Right atrium auricular region (tissue), 2 donors: Measurements from ENCODE around the gene PLET1. TPM values are rescaled to one million over a fixed set of nuclear protein-coding genes. Genes with fewer than 3 reads are reported as not detected.

ENCODE experiments used
- DNase-seq: peaks from one replicate; pipeline ENCODE4 v3.0.0-alpha.2; 2019; ENCODE audit warnings: low spot score
- H3K27ac ChIP-seq, 2 donors: fragments of 200-600 bp; sonication (generic); 1 replicate in 1 of 2; 2 replicates in 1 of 2; pipeline ENCODE4 v1.5.1; 2016 to 2019
- H3K27me3 ChIP-seq, 2 donors: fragments of 200-600 bp; sonication (generic); one replicate each; pipeline versions ENCODE4 v1.5.1 to v1.6.0; 2017 to 2019
- H3K36me3 ChIP-seq: fragments of 200-600 bp; sonication (generic); one replicate; pipeline ENCODE4 v1.5.1; 2016
- H3K4me1 ChIP-seq, 2 donors: fragments of 200-600 bp; sonication (generic); one replicate each; pipeline versions ENCODE4 v1.5.1 to v1.6.0; 2017 to 2019
- H3K4me3 ChIP-seq, 2 donors: fragments of 200-600 bp; sonication (generic); 1 replicate in 1 of 2; 2 replicates in 1 of 2; pipeline ENCODE4 v1.5.1; 2017 to 2019; ENCODE audit warnings: mild to moderate bottlenecking in 1 of 2, moderate library complexity in 1 of 2
- H3K9me3 ChIP-seq, 2 donors: fragments of 200-600 bp; sonication (generic); one replicate each; pipeline ENCODE4 v1.5.1; 2019
- CTCF ChIP-seq, 2 donors: fragments of 200-600 bp; sonication (generic); IDR thresholded peaks; one replicate each; pipeline ENCODE4 v1.5.1; 2019; ENCODE audit warnings: antibody characterized with exemption in 2 of 2
- total RNA-seq, 2 donors: library from RNA; depleted of rRNA; stranded (reverse); fragments of >200 nt; gene quantifications; one replicate each; pipeline ENCODE4 v1.1.0, GENCODE V29; 2016

PLET1 gene
- total RNA-seq, 2 donors from 2014 or later, result not detected

- Histone ChIP-seq H3K4me1 (peaks cover 0 to 8% of the 10 kb centered on the region in 2 donors), H3K27me3 (no peaks in the 10 kb centered on the region), H3K36me3 (no peaks in the 10 kb centered on the region), H3K4me3 (no peak overlapping the region), H3K9me3 (no peaks in the 10 kb centered on the region), H3K27ac (no peak overlapping the region)
- no peak for TF ChIP-seq CTCF (IDR thresholded peaks at IDR 0.05)
- no peak for DNase-seq
Observed at GRCh38 chr11:112277029-112277428, 16.4 kb upstream of the PLET1 start.

GRCh38 chr11:112274007-112274783, 13.5 kb upstream of the PLET1 start:
- no peak for TF ChIP-seq CTCF (IDR thresholded peaks at IDR 0.05)
- no peaks in the 10 kb centered on the region for H3K4me1 ChIP-seq
- H3K36me3 ChIP-seq, result no peaks in the 10 kb centered on the region
- DNase-seq, result no peak
- H3K27ac ChIP-seq, result no peak overlapping the region
- H3K9me3 ChIP-seq, result no peaks in the 10 kb centered on the region
- H3K4me3 ChIP-seq, result no peak overlapping the region
- H3K27me3 ChIP-seq, result no peaks in the 10 kb centered on the region

DNA sequence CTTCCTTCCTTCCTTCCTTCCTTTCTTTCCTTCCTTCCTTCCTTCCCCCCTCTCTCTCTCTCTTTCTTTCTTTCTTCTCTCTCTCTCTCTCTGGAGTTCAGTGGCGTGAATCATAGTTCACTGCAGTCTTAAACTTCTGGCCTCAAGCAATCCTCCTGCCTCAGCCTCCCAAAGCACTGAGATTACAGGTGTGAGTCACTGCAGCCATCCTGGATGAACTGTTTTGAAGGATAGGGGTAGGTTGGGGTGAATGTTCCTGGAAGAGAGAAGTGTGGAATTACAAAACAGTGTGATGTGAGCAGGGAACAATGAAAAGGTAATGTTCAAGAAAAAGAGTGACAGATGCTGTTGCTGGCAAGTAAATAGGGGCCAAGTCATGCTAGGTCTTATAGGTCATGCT, 12.4 kb upstream of the PLET1 start:
- DNase-seq, result no peak
- H3K36me3 ChIP-seq, result no peaks in the 10 kb centered on the region
- no peak for TF ChIP-seq CTCF (IDR thresholded peaks at IDR 0.05)
- H3K27ac ChIP-seq, result no peak overlapping the region
- H3K9me3 ChIP-seq, result no peaks in the 10 kb centered on the region
- no peak overlapping the region for H3K4me3 ChIP-seq
- H3K4me1 ChIP-seq, result no peaks in the 10 kb centered on the region
- H3K27me3 ChIP-seq, result no peaks in the 10 kb centered on the region

DNA sequence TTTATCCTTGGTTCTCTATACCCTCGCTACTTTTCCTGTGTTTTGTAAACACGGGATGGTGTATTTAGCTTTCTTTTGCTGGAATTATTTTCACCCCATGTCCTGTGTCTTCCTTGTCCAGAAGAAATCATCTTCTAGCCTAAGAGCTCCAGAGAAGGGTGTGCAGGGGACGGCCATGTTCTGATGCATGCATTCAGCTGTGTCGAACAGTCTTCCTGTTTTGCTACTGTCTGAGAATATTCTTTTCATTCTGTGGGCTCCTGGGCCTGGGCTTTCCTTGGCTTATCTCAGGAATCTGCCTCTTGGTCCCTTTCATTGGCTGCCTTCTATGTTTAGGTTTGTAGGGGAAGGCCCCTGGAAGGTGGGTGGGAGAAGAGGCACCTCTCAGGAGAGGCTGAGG, 10.6 kb upstream of the PLET1 start:
- H3K27me3 ChIP-seq, result no peaks in the 10 kb centered on the region
- H3K9me3 ChIP-seq, result no peaks in the 10 kb centered on the region
- DNase-seq, result no peak
- H3K36me3 ChIP-seq, result no peaks in the 10 kb centered on the region
- TF ChIP-seq CTCF (IDR thresholded peaks at IDR 0.05), result no peak
- H3K4me3 ChIP-seq, result no peak overlapping the region
- H3K4me1 ChIP-seq, result no peaks in the 10 kb centered on the region
- no peak overlapping the region for H3K27ac ChIP-seq

DNA sequence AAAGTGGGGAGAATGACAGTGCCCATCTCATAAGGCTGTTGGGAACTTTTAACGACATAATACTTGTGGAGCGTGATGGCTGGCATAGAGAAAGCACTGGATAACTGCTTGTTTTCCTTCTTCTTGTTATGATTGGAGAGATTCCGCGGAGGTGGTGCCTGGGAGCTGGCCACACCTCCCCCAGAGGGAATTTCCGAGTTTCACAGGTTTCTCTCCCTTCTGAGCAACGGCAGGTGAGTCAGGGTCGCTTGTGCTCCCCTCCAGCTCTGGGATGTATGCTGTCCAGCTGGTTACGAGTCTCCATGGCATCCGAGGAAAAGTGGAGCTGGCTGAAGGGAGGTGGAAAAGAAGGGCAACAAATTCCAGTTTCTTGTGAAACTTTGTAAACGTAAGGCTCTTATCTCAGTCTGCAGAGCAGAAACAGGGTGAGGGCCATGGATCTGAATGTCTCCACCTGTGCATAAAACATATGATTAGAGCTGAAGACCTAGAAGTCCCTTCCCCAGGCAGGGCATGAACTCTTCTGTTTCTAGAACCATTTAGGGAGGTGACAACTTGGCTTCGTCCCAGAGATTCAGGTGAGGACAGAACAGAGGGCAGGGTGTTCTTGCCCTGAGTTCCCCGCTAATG, 10.0 kb upstream of the PLET1 start:
- no peak for TF ChIP-seq CTCF (IDR thresholded peaks at IDR 0.05)
- H3K4me1 ChIP-seq, result no peaks in the 10 kb centered on the region
- no peak overlapping the region for H3K4me3 ChIP-seq
- no peaks in the 10 kb centered on the region for H3K9me3 ChIP-seq
- H3K36me3 ChIP-seq, result no peaks in the 10 kb centered on the region
- H3K27me3 ChIP-seq, result no peaks in the 10 kb centered on the region
- H3K27ac ChIP-seq, result no peak overlapping the region
- no peak for DNase-seq
